ENCODE results near the gene KRT16.

The KRT16 gene

DNA sequence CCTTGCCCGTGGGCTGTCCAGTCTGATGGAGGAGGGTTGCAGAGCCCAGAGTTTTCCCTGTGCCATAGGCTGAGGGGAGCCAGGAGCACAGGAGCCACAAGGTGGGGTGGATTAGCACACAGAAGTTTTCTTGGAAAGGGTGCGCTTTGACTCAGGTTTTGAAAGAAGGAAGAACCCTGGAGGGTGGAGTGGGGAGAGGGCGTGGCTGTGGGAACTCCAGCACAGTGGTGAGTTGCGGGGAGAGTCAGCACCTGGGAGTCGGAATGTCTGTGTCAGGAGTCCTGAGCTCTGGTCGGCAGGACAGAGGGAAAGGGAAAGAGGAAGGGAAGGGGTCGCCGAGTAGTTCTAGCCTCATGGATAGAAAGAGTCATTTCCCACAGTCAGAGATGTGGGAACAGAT, 17.0 kb downstream of the KRT16 start:
- Histone ChIP-seq H3K79me2 (ENCODE audit: control insufficient read depth, insufficient read depth, low read length, poor library complexity) (no peaks in the 10 kb centered on the region), H4K12ac (ENCODE audit: low read depth, low read length) (no peak overlapping the region), H2BK5ac (ENCODE audit: low read depth, low read length, poor library complexity) (no peak overlapping the region), H3K27me3 (ENCODE audit: insufficient read depth, low read length) (no peaks in the 10 kb centered on the region), H3K14ac (ENCODE audit: low read length) (no peak overlapping the region), H3K36me3 (ENCODE audit: control insufficient read depth in 1 of 2, insufficient read depth in 2 of 2, low read length in 2 of 2) (no peaks in the 10 kb centered on the region), H3K79me1 (ENCODE audit: low read length) (no peaks in the 10 kb centered on the region), H2BK120ac (ENCODE audit: insufficient read depth, low read length, poor library complexity) (no peak overlapping the region), H2BK12ac (ENCODE audit: low read length) (no peak overlapping the region), H3K18ac (ENCODE audit: low read length) (no peak overlapping the region), H3K4me3 (ENCODE audit: low read depth, low read length) (no peak overlapping the region), H2AFZ (ENCODE audit: insufficient read depth, low read length, poor library complexity) (no peak overlapping the region), H3K9ac (ENCODE audit: low read length) (no peak overlapping the region), H3K4ac (ENCODE audit: low read depth, low read length) (no peak overlapping the region), H3K27ac (ENCODE audit: low read depth, low read length) (no peak overlapping the region), H3K4me2 (ENCODE audit: low read length) (no peak overlapping the region), H3K9me3 (ENCODE audit: insufficient read depth, low read depth, low read length) (peaks cover 3% of the 10 kb centered on the region), H2AK5ac (ENCODE audit: low read length) (no peak overlapping the region), H4K91ac (ENCODE audit: low read depth, low read length) (no peak overlapping the region), H4K8ac (ENCODE audit: low read depth, low read length) (no peak overlapping the region), H3K4me1 (ENCODE audit: control insufficient read depth in 1 of 2, insufficient read depth in 2 of 2, low read length in 2 of 2) (peaks cover 0 to 2% of the 10 kb centered on the region in 2 experiments), H3K23ac (ENCODE audit: low read length) (no peak overlapping the region)
- WGBS (ENCODE audit: extremely low coverage, insufficient coverage, insufficient read length) = no CpG with 5 or more reads among the region's 8 CpGs
- DNase-seq = no peak

DNA sequence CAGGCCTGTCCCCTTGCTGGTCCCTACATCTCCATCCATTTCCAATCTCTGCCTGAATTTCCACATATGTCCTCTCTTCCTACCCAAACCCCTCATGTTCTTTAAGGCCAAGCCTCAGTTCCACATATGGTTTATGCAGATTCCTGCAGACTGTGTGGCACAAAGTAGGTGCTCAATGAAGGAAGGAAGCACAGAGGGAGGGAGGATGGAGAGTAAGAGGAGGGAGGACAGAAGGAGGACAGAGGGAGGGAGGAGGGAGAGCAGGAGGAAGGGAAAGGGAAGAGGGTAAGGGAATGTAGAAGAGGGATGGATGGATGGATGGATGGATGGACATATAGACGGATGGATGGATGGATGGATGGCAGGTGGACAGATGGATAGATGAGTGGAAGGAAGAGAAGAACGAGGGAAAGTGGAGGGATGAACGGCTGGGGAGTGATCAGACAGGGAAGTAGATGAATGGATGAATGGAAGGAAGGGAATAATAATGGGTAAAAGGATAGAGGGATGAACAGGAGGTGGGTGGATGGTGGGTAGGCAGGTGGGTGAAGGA, 18.1 kb downstream of the KRT16 start:
- WGBS (ENCODE audit: extremely low coverage, insufficient coverage, insufficient read length) = 100% methylated on average over 2 of the region's 3 CpGs
- no peaks in the 10 kb centered on the region for H3K79me2 ChIP-seq (ENCODE audit: control insufficient read depth, insufficient read depth, low read length, poor library complexity)
- H3K14ac ChIP-seq (ENCODE audit: low read length) = no peak overlapping the region
- H3K4me1 ChIP-seq (ENCODE audit: control insufficient read depth in 1 of 2, insufficient read depth in 2 of 2, low read length in 2 of 2) = peaks cover 0 to 2% of the 10 kb centered on the region in 2 experiments
- H3K9ac ChIP-seq (ENCODE audit: low read length) = no peak overlapping the region
- no peaks in the 10 kb centered on the region for H3K27me3 ChIP-seq (ENCODE audit: insufficient read depth, low read length)
- no peaks in the 10 kb centered on the region for H3K36me3 ChIP-seq (ENCODE audit: control insufficient read depth in 1 of 2, insufficient read depth in 2 of 2, low read length in 2 of 2)
- DNase-seq = no peak
- no peak overlapping the region for H2BK12ac ChIP-seq (ENCODE audit: low read length)
- no peak overlapping the region for H4K12ac ChIP-seq (ENCODE audit: low read depth, low read length)
- no peak overlapping the region for H3K4ac ChIP-seq (ENCODE audit: low read depth, low read length)
- no peak overlapping the region for H3K4me3 ChIP-seq (ENCODE audit: low read depth, low read length)
- no peak overlapping the region for H2BK5ac ChIP-seq (ENCODE audit: low read depth, low read length, poor library complexity)
- no peaks in the 10 kb centered on the region for H3K79me1 ChIP-seq (ENCODE audit: low read length)
- no peak overlapping the region for H3K23ac ChIP-seq (ENCODE audit: low read length)
- H3K18ac ChIP-seq (ENCODE audit: low read length) = no peak overlapping the region
- peaks cover 3% of the 10 kb centered on the region for H3K9me3 ChIP-seq (ENCODE audit: insufficient read depth, low read depth, low read length)
- H2AFZ ChIP-seq (ENCODE audit: insufficient read depth, low read length, poor library complexity) = no peak overlapping the region
- H2AK5ac ChIP-seq (ENCODE audit: low read length) = no peak overlapping the region
- H2BK120ac ChIP-seq (ENCODE audit: insufficient read depth, low read length, poor library complexity) = no peak overlapping the region
- H4K91ac ChIP-seq (ENCODE audit: low read depth, low read length) = no peak overlapping the region
- H3K4me2 ChIP-seq (ENCODE audit: low read length) = no peak overlapping the region
- no peak overlapping the region for H3K27ac ChIP-seq (ENCODE audit: low read depth, low read length)
- H4K8ac ChIP-seq (ENCODE audit: low read depth, low read length) = no peak overlapping the region

DNA sequence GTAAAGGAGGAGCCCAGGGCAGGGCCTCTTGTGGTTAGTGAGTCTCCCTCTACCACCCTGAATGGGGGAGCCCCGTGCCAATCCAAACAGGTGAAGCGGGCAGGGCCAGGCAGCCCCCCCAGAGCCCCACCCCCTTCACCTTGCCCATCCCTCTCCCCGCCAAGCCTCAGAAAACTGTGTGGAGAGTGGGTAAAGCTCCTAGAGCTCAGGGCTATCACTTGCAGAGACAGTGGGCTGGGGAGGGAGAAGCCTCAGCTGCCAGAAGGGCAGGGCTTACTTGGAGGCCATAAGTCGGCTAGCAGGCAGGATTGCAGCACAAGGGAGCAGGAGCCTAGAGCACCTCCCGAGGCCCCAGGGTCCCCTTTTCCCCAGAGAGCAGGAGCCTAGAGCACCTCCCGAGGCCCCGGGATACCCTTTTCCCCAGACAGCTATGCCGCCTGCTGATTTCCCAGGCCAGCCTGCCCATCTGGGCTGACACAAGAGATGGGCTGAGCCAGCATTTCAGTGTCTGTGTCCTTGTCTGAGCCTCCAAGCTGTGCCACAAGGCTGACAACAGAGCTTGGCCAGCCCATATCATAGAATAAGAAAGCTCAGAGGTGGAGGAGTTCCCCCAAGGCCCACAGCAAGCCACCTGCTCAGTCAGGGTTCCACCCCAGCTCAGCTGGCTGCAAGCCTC, 19.1 kb downstream of the KRT16 start:
- no peak overlapping the region for H4K12ac ChIP-seq (ENCODE audit: low read depth, low read length)

DNA sequence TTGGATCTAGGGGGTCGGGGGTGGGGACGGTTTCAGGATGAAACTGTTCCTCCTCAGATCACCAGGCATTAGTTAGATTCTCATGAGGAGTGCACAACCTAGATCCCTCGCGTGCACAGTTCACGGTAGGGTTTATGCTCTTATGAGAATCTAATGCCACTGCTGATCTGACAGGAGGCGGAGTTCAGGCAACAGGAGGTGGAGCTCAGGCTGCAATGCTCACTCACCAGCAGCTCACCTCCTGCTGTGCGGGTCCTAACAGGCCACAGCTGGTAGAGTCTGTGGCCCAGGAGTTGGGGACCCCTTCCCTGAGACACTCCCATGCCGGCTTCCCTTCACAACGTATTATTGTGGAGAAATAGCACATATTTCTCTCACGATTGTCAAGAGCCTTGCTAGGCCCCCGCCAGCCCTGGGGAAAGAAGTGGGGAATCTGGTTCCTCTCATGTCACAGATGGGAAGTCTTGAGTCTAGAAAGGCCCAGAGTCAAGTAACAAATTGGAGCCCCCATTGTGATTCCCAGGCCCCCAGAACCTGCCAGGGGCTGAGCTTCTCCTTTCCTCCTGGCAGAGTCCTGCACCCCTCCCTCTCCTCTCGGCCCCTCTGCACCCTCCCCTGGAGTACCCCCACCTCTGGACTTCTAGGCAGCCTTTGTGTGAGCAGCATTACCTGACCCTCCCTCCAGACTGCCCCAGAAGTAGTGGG, 19.8 kb downstream of the KRT16 start:
- Histone ChIP-seq H3K18ac (ENCODE audit: low read length) (no peak overlapping the region), H3K9ac (ENCODE audit: low read length) (no peak overlapping the region), H3K79me2 (ENCODE audit: control insufficient read depth, insufficient read depth, low read length, poor library complexity) (no peaks in the 10 kb centered on the region), H4K12ac (ENCODE audit: low read depth, low read length) (no peak overlapping the region), H3K23ac (ENCODE audit: low read length) (no peak overlapping the region), H3K4ac (ENCODE audit: low read depth, low read length) (no peak overlapping the region), H3K9me3 (ENCODE audit: insufficient read depth, low read depth, low read length) (no peaks in the 10 kb centered on the region), H2BK12ac (ENCODE audit: low read length) (no peak overlapping the region), H2BK120ac (ENCODE audit: insufficient read depth, low read length, poor library complexity) (no peak overlapping the region), H3K14ac (ENCODE audit: low read length) (no peak overlapping the region), H3K36me3 (ENCODE audit: control insufficient read depth in 1 of 2, insufficient read depth in 2 of 2, low read length in 2 of 2) (no peaks in the 10 kb centered on the region), H3K79me1 (ENCODE audit: low read length) (no peaks in the 10 kb centered on the region), H2BK5ac (ENCODE audit: low read depth, low read length, poor library complexity) (no peak overlapping the region), H2AK5ac (ENCODE audit: low read length) (no peak overlapping the region), H3K4me2 (ENCODE audit: low read length) (no peak overlapping the region), H2AFZ (ENCODE audit: insufficient read depth, low read length, poor library complexity) (no peak overlapping the region), H4K91ac (ENCODE audit: low read depth, low read length) (no peak overlapping the region), H3K4me3 (ENCODE audit: low read depth, low read length) (no peak overlapping the region), H3K4me1 (ENCODE audit: control insufficient read depth in 1 of 2, insufficient read depth in 2 of 2, low read length in 2 of 2) (peaks cover 0 to 2% of the 10 kb centered on the region in 2 experiments), H3K27me3 (ENCODE audit: insufficient read depth, low read length) (no peaks in the 10 kb centered on the region), H4K8ac (ENCODE audit: low read depth, low read length) (no peak overlapping the region), H3K27ac (ENCODE audit: low read depth, low read length) (no peak overlapping the region)
- no peak for DNase-seq
- no CpG with 5 or more reads among the region's 12 CpGs for WGBS (ENCODE audit: extremely low coverage, insufficient coverage, insufficient read length)

More for the DNA sequence above, 19.1 kb downstream of the KRT16 start:
- H3K79me1 ChIP-seq (ENCODE audit: low read length) = no peaks in the 10 kb centered on the region
- H3K36me3 ChIP-seq (ENCODE audit: control insufficient read depth in 1 of 2, insufficient read depth in 2 of 2, low read length in 2 of 2) = no peaks in the 10 kb centered on the region
- H2BK120ac ChIP-seq (ENCODE audit: insufficient read depth, low read length, poor library complexity) = no peak overlapping the region
- H3K79me2 ChIP-seq (ENCODE audit: control insufficient read depth, insufficient read depth, low read length, poor library complexity) = no peaks in the 10 kb centered on the region
- H2AFZ ChIP-seq (ENCODE audit: insufficient read depth, low read length, poor library complexity) = no peak overlapping the region
- H3K4me3 ChIP-seq (ENCODE audit: low read depth, low read length) = no peak overlapping the region
- no peak overlapping the region for H2AK5ac ChIP-seq (ENCODE audit: low read length)
- H4K91ac ChIP-seq (ENCODE audit: low read depth, low read length) = no peak overlapping the region
- H2BK12ac ChIP-seq (ENCODE audit: low read length) = no peak overlapping the region
- H3K27ac ChIP-seq (ENCODE audit: low read depth, low read length) = no peak overlapping the region
- no peak overlapping the region for H2BK5ac ChIP-seq (ENCODE audit: low read depth, low read length, poor library complexity)
- peaks cover 3% of the 10 kb centered on the region for H3K9me3 ChIP-seq (ENCODE audit: insufficient read depth, low read depth, low read length)
- H3K4me1 ChIP-seq (ENCODE audit: control insufficient read depth in 1 of 2, insufficient read depth in 2 of 2, low read length in 2 of 2) = peaks cover 0 to 2% of the 10 kb centered on the region in 2 experiments
- no peak overlapping the region for H3K18ac ChIP-seq (ENCODE audit: low read length)
- H4K8ac ChIP-seq (ENCODE audit: low read depth, low read length) = no peak overlapping the region
- H3K14ac ChIP-seq (ENCODE audit: low read length) = no peak overlapping the region
- H3K23ac ChIP-seq (ENCODE audit: low read length) = no peak overlapping the region
- no peak overlapping the region for H3K9ac ChIP-seq (ENCODE audit: low read length)
- H3K4me2 ChIP-seq (ENCODE audit: low read length) = no peak overlapping the region
- no peak for DNase-seq
- H3K4ac ChIP-seq (ENCODE audit: low read depth, low read length) = no peak overlapping the region
- no peaks in the 10 kb centered on the region for H3K27me3 ChIP-seq (ENCODE audit: insufficient read depth, low read length)
- WGBS (ENCODE audit: extremely low coverage, insufficient coverage, insufficient read length) = no CpG with 5 or more reads among the region's 8 CpGs

Measured in trophoblast cell (in vitro differentiated cells and primary cell).